Activated CD4-positive, alpha-beta T cell treated with anti-CD3 and anti-CD28 coated beads, Interleukin-2, amount 10 ng/mL, durations not matched to agents 24 days and 14 days (primary cell): ENCODE measurements around the gene PKP4. TPM values are rescaled to one million over a fixed set of nuclear protein-coding genes. Genes with fewer than 3 reads are reported as not detected.
A peak's percentile ranks its signal among the peaks of the same experiment; 100 is the strongest.

Source experiments
- DNase-seq: peaks from one replicate; pipeline ENCODE4 v3.0.0; 2022
- H3K27ac Mint-ChIP-seq: one replicate; pipeline ENCODE4 v1.8.0; 2022; ENCODE audit warnings: mild to moderate bottlenecking, mixed read lengths
- H3K27me3 Mint-ChIP-seq: one replicate; pipeline ENCODE4 v1.8.0; 2022; ENCODE audit warnings: mixed read lengths
- H3K36me3 Mint-ChIP-seq: one replicate; pipeline ENCODE4 v1.8.0; 2022; ENCODE audit warnings: low read depth, mild to moderate bottlenecking, mixed read lengths
- H3K4me1 Mint-ChIP-seq: one replicate; pipeline ENCODE4 v1.8.0; 2021; ENCODE audit warnings: mixed read lengths
- H3K4me3 Mint-ChIP-seq: one replicate; pipeline ENCODE4 v1.8.0; 2022; ENCODE audit warnings: mild to moderate bottlenecking, moderate library complexity, mixed read lengths
- H3K9me3 Mint-ChIP-seq: one replicate; pipeline ENCODE4 v1.8.0; 2021; ENCODE audit warnings: mixed read lengths
- intact Hi-C: fragments of 100-400 bp; cut with micrococcal nuclease; formaldehyde crosslinking; loops from one replicate; pipeline ENCODE4 v1.15.1; 2023
- total RNA-seq: library from RNA; stranded (reverse); gene quantifications from 2 replicates; pipeline ENCODE4 v1.2.3, GENCODE V29; 2022

The PKP4 gene
- total RNA-seq, 1 donor from 2014 or later: 32.6 TPM

- H3K9me3 Mint-ChIP-seq: no peaks in the 10 kb centered on the region
- no peak for DNase-seq
- no peaks in the 10 kb centered on the region for H3K36me3 Mint-ChIP-seq
- no peaks in the 10 kb centered on the region for H3K4me1 Mint-ChIP-seq
- intact Hi-C loops: no loop called here
- H3K27ac Mint-ChIP-seq: no peak overlapping the region
- no peak overlapping the region for H3K4me3 Mint-ChIP-seq
- H3K27me3 Mint-ChIP-seq: no peaks in the 10 kb centered on the region
Measured at GRCh38 chr2:158512323-158512722, 55.6 kb downstream of the PKP4 start.

- Mint-ChIP-seq H3K27ac (no peak overlapping the region), H3K4me1 (no peaks in the 10 kb centered on the region), H3K27me3 (no peaks in the 10 kb centered on the region), H3K4me3 (no peak overlapping the region), H3K9me3 (no peaks in the 10 kb centered on the region), H3K36me3 (no peaks in the 10 kb centered on the region)
- DNase-seq: no peak
- intact Hi-C loops: no loop called here
Measured at GRCh38 chr2:158513841-158514240, 57.1 kb downstream of the PKP4 start.

- no peak overlapping the region for H3K27ac Mint-ChIP-seq
- H3K4me3 Mint-ChIP-seq: no peak overlapping the region
- H3K36me3 Mint-ChIP-seq: peaks cover 2% of the 10 kb centered on the region
- intact Hi-C loops: no loop called here
- H3K9me3 Mint-ChIP-seq: no peaks in the 10 kb centered on the region
- H3K27me3 Mint-ChIP-seq: no peaks in the 10 kb centered on the region
- H3K4me1 Mint-ChIP-seq: no peaks in the 10 kb centered on the region
- no peak for DNase-seq
Measured at GRCh38 chr2:158518084-158518483, 61.3 kb downstream of the PKP4 start.

GRCh38 chr2:158519481-158519880, 62.7 kb downstream of the PKP4 start:
- peaks cover 2% of the 10 kb centered on the region for H3K36me3 Mint-ChIP-seq
- DNase-seq: no peak
- H3K27ac Mint-ChIP-seq: no peak overlapping the region
- H3K4me1 Mint-ChIP-seq: no peaks in the 10 kb centered on the region
- H3K9me3 Mint-ChIP-seq: no peaks in the 10 kb centered on the region
- no peaks in the 10 kb centered on the region for H3K27me3 Mint-ChIP-seq
- intact Hi-C loops: no loop called here
- H3K4me3 Mint-ChIP-seq: no peak overlapping the region

- H3K27ac Mint-ChIP-seq: no peak overlapping the region
- no peaks in the 10 kb centered on the region for H3K4me1 Mint-ChIP-seq
- DNase-seq: no peak
- no peaks in the 10 kb centered on the region for H3K9me3 Mint-ChIP-seq
- H3K4me3 Mint-ChIP-seq: no peak overlapping the region
- no peaks in the 10 kb centered on the region for H3K36me3 Mint-ChIP-seq
- no peaks in the 10 kb centered on the region for H3K27me3 Mint-ChIP-seq
- intact Hi-C loops: no loop called here
Measured at GRCh38 chr2:158529379-158530259, 72.9 kb downstream of the PKP4 start.

- Mint-ChIP-seq H3K27me3 (no peaks in the 10 kb centered on the region), H3K4me1 (no peaks in the 10 kb centered on the region), H3K4me3 (no peak overlapping the region), H3K36me3 (no peaks in the 10 kb centered on the region), H3K27ac (no peak overlapping the region), H3K9me3 (no peaks in the 10 kb centered on the region)
- DNase-seq: no peak
- intact Hi-C loops: no loop called here
Measured at GRCh38 chr2:158530829-158531228, 74.1 kb downstream of the PKP4 start.

GRCh38 chr2:158533009-158533408, 76.3 kb downstream of the PKP4 start:
- intact Hi-C loops: no loop called here
- H3K36me3 Mint-ChIP-seq: peaks cover 4% of the 10 kb centered on the region
- H3K27me3 Mint-ChIP-seq: no peaks in the 10 kb centered on the region
- no peaks in the 10 kb centered on the region for H3K4me1 Mint-ChIP-seq
- DNase-seq: no peak
- H3K27ac Mint-ChIP-seq: no peak overlapping the region
- H3K9me3 Mint-ChIP-seq: no peaks in the 10 kb centered on the region
- no peak overlapping the region for H3K4me3 Mint-ChIP-seq

GRCh38 chr2:158539176-158540005, 82.6 kb downstream of the PKP4 start:
- peaks cover 8% of the 10 kb centered on the region for H3K36me3 Mint-ChIP-seq
- no peak for DNase-seq
- no peaks in the 10 kb centered on the region for H3K27me3 Mint-ChIP-seq
- peaks cover 2% of the 10 kb centered on the region for H3K4me1 Mint-ChIP-seq
- intact Hi-C loops: no loop called here
- H3K9me3 Mint-ChIP-seq: no peaks in the 10 kb centered on the region
- H3K27ac Mint-ChIP-seq: no peak overlapping the region
- no peak overlapping the region for H3K4me3 Mint-ChIP-seq

- no peaks in the 10 kb centered on the region for H3K27me3 Mint-ChIP-seq
- intact Hi-C loops: no loop called here
- H3K4me1 Mint-ChIP-seq: peaks cover 10% of the 10 kb centered on the region
- no peak overlapping the region for H3K27ac Mint-ChIP-seq
- no peak overlapping the region for H3K4me3 Mint-ChIP-seq
- DNase-seq: no peak
- H3K36me3 Mint-ChIP-seq: peaks cover 10% of the 10 kb centered on the region
- no peaks in the 10 kb centered on the region for H3K9me3 Mint-ChIP-seq
Measured at GRCh38 chr2:158542577-158542976, 85.8 kb downstream of the PKP4 start.

- H3K36me3 Mint-ChIP-seq: peaks cover 10% of the 10 kb centered on the region
Measured at GRCh38 chr2:158543957-158544356, 87.2 kb downstream of the PKP4 start.

GRCh38 chr2:158544998-158545397, 88.2 kb downstream of the PKP4 start:
- no peaks in the 10 kb centered on the region for H3K9me3 Mint-ChIP-seq
- no peak overlapping the region for H3K27ac Mint-ChIP-seq
- no peak overlapping the region for H3K4me3 Mint-ChIP-seq
- DNase-seq: no peak
- H3K27me3 Mint-ChIP-seq: no peaks in the 10 kb centered on the region
- H3K4me1 Mint-ChIP-seq: peaks cover 10% of the 10 kb centered on the region
- H3K36me3 Mint-ChIP-seq: peaks cover 10% of the 10 kb centered on the region
- intact Hi-C loops: no loop called here

More at GRCh38 chr2:158543957-158544356, 87.2 kb downstream of the PKP4 start:
- H3K4me3 Mint-ChIP-seq: no peak overlapping the region
- H3K27ac Mint-ChIP-seq: no peak overlapping the region
- H3K4me1 Mint-ChIP-seq: peaks cover 10% of the 10 kb centered on the region
- H3K27me3 Mint-ChIP-seq: no peaks in the 10 kb centered on the region
- intact Hi-C loops: no loop called here
- DNase-seq: no peak
- no peaks in the 10 kb centered on the region for H3K9me3 Mint-ChIP-seq

- H3K4me1 Mint-ChIP-seq: peaks cover 10% of the 10 kb centered on the region
- peak overlapping the region; percentile 71 for H3K27ac Mint-ChIP-seq
- intact Hi-C loops: no loop called here
- DNase-seq: no peak
- peaks cover 10% of the 10 kb centered on the region for H3K36me3 Mint-ChIP-seq
- H3K27me3 Mint-ChIP-seq: no peaks in the 10 kb centered on the region
- peak overlapping the region; percentile 5 for H3K4me3 Mint-ChIP-seq
- H3K9me3 Mint-ChIP-seq: no peaks in the 10 kb centered on the region
Measured at GRCh38 chr2:158546412-158547144, 89.8 kb downstream of the PKP4 start.

GRCh38 chr2:158553257-158553656, 96.5 kb downstream of the PKP4 start:
- Mint-ChIP-seq H3K4me1 (no peaks in the 10 kb centered on the region), H3K27me3 (no peaks in the 10 kb centered on the region), H3K36me3 (no peaks in the 10 kb centered on the region), H3K9me3 (no peaks in the 10 kb centered on the region), H3K4me3 (no peak overlapping the region), H3K27ac (no peak overlapping the region)
- no peak for DNase-seq
- intact Hi-C loops: no loop called here

- Mint-ChIP-seq H3K9me3 (no peaks in the 10 kb centered on the region), H3K36me3 (no peaks in the 10 kb centered on the region), H3K27ac (no peak overlapping the region), H3K4me1 (no peaks in the 10 kb centered on the region), H3K27me3 (no peaks in the 10 kb centered on the region), H3K4me3 (no peak overlapping the region)
- intact Hi-C loops: no loop called here
- DNase-seq: no peak
Measured at GRCh38 chr2:158554996-158555395, 98.2 kb downstream of the PKP4 start.
